ENCODE measurements around the gene HMGN4. TPM values are rescaled to one million over a fixed set of nuclear protein-coding genes. Genes with fewer than 3 reads are reported as not detected.

HMGN4 gene
- total RNA-seq, 1 donor from 2014 or later, result 37.6 TPM

GRCh38 chr6:26526928-26527327 is 11.2 kb upstream of the HMGN4 start:
- no peaks in the 10 kb centered on the region for H3K9me3 Mint-ChIP-seq
- no peak overlapping the region for H3K4me3 Mint-ChIP-seq
- no peaks in the 10 kb centered on the region for H3K27me3 Mint-ChIP-seq
- H3K27ac Mint-ChIP-seq, result no peak overlapping the region
- peaks cover 16% of the 10 kb centered on the region for H3K4me1 Mint-ChIP-seq (ENCODE audit: unreplicated experiment)
- H3K36me3 Mint-ChIP-seq, result no peaks in the 10 kb centered on the region
- DNase-seq (ENCODE audit: extremely low spot score, unreplicated experiment), result no peak
- TF ChIP-seq CTCF (conservative IDR thresholded peaks at IDR 0.05), result no peak

- no peak for TF ChIP-seq CTCF (conservative IDR thresholded peaks at IDR 0.05)
- H3K4me3 Mint-ChIP-seq, result no peak overlapping the region
- H3K4me1 Mint-ChIP-seq (ENCODE audit: unreplicated experiment), result peaks cover 19% of the 10 kb centered on the region
- no peak for DNase-seq (ENCODE audit: extremely low spot score, unreplicated experiment)
- no peak overlapping the region for H3K27ac Mint-ChIP-seq
- no peaks in the 10 kb centered on the region for H3K9me3 Mint-ChIP-seq
- H3K36me3 Mint-ChIP-seq, result no peaks in the 10 kb centered on the region
- peaks cover 5% of the 10 kb centered on the region for H3K27me3 Mint-ChIP-seq
Measured at GRCh38 chr6:26530203-26530602, 8.0 kb upstream of the HMGN4 start.

- H3K36me3 Mint-ChIP-seq, result no peaks in the 10 kb centered on the region
- no peaks in the 10 kb centered on the region for H3K9me3 Mint-ChIP-seq
- peak overlapping the region; percentile 96 for H3K4me3 Mint-ChIP-seq
- no peak for TF ChIP-seq CTCF (conservative IDR thresholded peaks at IDR 0.05)
- H3K27ac Mint-ChIP-seq, result peak overlapping the region; percentile 95
- DNase-seq (ENCODE audit: extremely low spot score, unreplicated experiment), result no peak
- H3K4me1 Mint-ChIP-seq (ENCODE audit: unreplicated experiment), result peaks cover 19% of the 10 kb centered on the region
- H3K27me3 Mint-ChIP-seq, result peaks cover 5% of the 10 kb centered on the region
Measured at GRCh38 chr6:26531897-26532296, 6.3 kb upstream of the HMGN4 start.

GRCh38 chr6:26532699-26533531 is 5.3 kb upstream of the HMGN4 start:
- H3K9me3 Mint-ChIP-seq, result no peaks in the 10 kb centered on the region
- peaks cover 19% of the 10 kb centered on the region for H3K4me1 Mint-ChIP-seq (ENCODE audit: unreplicated experiment)
- H3K27me3 Mint-ChIP-seq, result peaks cover 8% of the 10 kb centered on the region
- no peaks in the 10 kb centered on the region for H3K36me3 Mint-ChIP-seq
- H3K27ac Mint-ChIP-seq, result peak overlapping the region; percentile 95
- TF ChIP-seq CTCF (conservative IDR thresholded peaks at IDR 0.05), result no peak
- peak overlapping the region; percentile 96 for H3K4me3 Mint-ChIP-seq
- peak; percentile 92 for DNase-seq (ENCODE audit: extremely low spot score, unreplicated experiment)

GRCh38 chr6:26533532-26533931 is 4.6 kb upstream of the HMGN4 start:
- no peaks in the 10 kb centered on the region for H3K9me3 Mint-ChIP-seq
- DNase-seq (ENCODE audit: extremely low spot score, unreplicated experiment), result no peak
- H3K36me3 Mint-ChIP-seq, result no peaks in the 10 kb centered on the region
- H3K27me3 Mint-ChIP-seq, result peaks cover 11% of the 10 kb centered on the region
- no peak for TF ChIP-seq CTCF (conservative IDR thresholded peaks at IDR 0.05)
- peak overlapping the region; percentile 96 for H3K4me3 Mint-ChIP-seq
- peak overlapping the region; percentile 95 for H3K27ac Mint-ChIP-seq
- H3K4me1 Mint-ChIP-seq (ENCODE audit: unreplicated experiment), result peaks cover 19% of the 10 kb centered on the region

All from type B pancreatic cell (in vitro differentiated cells).